HG03045 (cell line): Measurements from ENCODE around the gene C11orf91.

Source experiments
- ATAC-seq: cut with Tn5 transposase; IDR thresholded peaks from one replicate; pipeline ENCODE4 v1.9.1; 2021; ENCODE audit warnings: mild to moderate bottlenecking, moderate library complexity; ENCODE audit not compliant: unreplicated experiment

The C11orf91 gene

DNA sequence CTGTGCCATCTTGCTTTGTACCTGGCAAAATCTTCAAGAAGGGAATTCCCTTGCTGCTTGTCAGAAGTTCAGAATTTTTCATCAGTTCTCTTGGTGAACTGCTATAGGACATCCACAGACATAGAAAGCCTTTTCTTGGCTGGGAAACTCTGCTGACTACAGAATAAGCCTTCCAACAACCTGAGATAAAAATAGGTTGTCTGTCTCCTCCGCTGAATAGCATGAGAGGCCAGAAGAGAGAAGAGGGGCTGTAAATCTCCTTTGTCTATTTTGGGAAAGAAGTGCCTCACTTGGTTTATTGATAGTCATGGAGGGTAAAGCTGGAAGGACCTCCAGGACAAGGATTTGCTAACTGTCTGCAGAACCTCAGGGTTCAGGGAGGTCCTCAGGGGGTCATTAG lies 48.2 kb downstream of the C11orf91 start:
- ATAC-seq, result no peak

DNA sequence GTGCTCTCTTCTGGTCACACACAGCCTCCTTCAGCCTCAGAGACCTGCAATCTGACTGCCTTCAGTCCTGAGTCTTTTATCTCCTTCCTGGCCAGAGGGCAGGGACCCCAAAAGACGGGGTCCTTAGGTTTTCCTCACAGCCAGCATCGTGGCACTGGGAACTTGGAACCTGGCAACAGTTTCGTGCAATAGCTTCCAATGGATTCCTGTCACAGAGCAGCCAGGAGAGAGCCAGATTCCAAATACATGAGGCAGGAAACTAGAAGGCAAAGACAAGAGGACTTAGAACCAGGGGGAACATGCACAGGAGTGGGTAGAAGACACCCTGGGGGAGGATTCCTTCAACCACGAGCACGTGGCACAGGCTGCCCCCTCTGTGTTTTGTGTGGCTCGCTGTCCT lies 48.6 kb downstream of the C11orf91 start:
- no peak for ATAC-seq

DNA sequence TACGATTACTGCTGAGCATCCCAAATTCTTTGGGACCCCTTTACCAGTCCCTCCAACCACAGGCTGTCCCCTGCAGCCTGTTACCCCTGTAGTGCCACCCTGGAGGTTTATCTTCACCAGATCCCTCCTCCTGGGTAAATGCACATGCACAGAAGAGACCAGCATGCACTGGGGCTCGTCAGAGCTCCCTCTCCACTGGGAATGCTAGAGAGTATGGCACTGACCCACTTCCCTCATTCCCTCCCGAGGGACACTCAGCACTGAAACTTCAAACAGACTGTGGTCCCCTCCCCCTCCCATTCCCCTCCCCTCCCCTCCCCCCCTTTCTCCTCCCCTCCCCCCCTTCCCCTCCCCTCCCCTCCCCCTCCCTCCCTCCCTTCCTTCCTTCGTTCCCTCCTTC lies 49.1 kb downstream of the C11orf91 start:
- no peak for ATAC-seq

DNA sequence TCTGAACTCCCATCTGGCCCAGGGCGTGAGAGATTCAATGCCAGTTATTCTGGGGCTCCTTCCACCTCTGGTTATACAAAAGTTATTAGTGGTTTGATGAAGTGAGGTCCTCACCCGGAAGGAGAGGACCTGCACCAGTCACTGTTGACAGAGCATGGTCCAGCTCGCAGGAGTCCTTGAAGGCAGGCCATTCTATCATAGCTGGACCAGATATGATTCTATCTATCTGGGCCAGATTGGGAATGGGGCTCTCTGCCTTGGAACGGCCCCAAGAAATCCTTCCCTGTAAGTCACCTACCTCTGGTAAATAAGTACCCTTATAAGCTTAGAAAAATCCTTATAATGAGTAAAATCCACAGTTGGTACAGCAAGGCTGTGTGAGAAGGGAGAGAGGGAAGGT lies 50.7 kb downstream of the C11orf91 start:
- ATAC-seq, result no peak
